SKM-1 (cell line): ENCODE data around the gene TEX9.
A peak's percentile ranks its signal among the peaks of the same experiment; 100 is the strongest.

ENCODE experiments used
- DNase-seq: peaks from one replicate; lab custom pipeline; 2025; ENCODE audit not compliant: unreplicated experiment; lab: John Stamatoyannopoulos, UW

The TEX9 gene

GRCh38 chr15:56442354-56442753, 77.1 kb downstream of the TEX9 start:
- no peak for DNase-seq

DNA sequence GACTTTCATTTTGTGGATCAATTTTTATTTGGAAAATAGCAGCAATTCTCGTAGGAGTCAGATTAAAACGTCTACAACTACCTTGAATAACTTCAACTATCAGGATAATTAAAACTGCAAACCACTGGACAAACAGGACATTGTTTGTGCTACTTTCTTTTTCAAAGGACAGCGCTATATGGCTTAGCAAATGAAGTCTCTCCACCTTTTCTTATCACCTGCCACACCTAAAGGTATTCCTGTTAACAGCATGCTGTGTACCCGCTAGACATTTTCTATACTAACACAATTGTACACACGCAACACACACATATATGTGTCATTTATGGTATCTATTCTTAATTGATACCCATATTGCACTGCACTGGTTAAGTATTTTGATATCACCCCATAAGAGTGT, 80.5 kb downstream of the TEX9 start:
- no peak for DNase-seq

DNA sequence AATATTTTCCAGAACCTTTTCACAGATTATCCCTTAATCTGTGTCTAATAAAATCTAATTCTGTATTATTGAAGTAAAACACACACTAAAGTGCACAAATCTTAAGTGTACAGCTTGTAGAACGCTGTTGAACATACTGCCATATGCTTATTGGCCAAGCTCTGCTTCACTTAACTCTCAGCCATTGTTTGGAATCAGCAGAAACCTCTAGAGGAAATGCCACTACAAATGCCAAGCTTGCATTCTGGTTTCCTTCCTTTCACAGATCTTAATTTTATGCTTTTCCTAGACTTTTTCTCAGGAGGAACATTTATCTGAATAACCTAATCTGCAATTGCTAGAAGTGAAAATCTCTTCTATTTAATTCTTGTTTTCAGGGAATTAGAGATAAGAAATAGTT, 89.6 kb downstream of the TEX9 start:
- DNase-seq: no peak

DNA sequence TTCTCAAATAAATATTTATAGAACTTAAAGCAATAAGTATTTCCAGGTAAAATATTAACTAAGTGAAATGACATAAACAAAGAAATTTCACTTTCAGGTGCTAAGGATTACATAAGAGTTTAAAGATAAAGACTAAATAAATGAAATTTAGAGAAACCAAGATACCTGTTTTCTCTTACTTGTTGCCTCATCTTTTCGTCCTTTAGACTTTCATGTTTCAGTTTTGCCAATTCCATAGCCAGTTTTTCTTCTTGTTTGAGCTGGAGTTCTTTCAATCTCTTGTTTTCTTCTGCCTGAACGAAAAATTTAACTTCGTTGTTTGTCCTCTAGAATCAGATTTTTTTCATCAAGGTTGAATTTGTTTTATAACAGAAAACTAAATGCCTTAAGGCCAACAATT, 91.0 kb downstream of the TEX9 start:
- DNase-seq: no peak

DNA sequence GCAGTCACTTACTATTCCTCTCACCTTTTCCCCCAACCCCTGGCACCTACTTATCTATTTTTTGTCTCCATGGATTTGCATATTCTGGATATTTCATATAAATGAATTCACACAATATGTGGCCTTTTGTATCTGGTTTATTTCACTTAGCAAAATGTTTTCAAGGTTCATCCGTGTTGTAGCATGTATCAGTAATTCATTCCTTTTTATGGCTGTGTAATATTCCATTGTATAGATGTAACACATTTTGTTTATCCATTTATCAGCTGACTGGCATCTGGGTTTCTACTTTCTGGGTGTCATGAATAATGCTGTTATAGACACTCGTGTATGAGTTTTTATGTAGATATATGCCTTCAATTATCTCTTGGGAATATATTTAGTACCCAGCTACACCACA, 93.9 kb downstream of the TEX9 start:
- DNase-seq: no peak

GRCh38 chr15:56460071-56460470, 94.8 kb downstream of the TEX9 start:
- no peak for DNase-seq

- no peak for DNase-seq
Observed at GRCh38 chr15:56460947-56461346, 95.7 kb downstream of the TEX9 start.

DNA sequence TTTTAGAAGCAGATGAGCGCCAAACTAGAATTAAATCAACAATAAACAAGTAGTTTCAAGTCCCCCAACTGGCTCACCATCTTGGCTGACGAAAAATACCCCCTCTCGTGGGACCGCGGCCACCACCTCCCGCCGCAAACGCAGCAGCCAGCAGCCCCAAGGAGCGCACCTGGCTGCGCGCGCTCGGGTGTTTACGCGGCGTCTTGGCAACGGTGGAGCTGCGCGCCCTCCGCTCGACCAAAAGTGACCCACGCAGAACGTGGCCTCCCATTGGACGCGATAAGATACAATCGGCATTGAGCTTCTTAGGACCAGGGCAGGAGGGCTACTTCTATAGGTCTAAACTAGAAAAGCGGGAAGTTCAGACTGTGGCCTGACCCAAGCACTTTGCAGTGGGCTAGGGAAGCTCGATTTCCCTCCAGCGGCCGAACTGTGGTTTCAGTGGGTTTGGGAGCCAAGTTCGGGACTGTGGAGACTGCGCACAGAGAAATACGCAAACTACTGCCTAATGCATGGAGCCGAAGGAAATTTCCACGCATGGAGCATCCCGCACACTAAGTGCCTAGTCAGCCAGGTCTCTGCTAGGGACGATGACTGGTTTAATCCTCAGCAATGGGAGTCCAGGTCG, 99.8 kb downstream of the TEX9 start, which contains the start of gene MNS1:
TSS of gene MNS1 (minus strand) at position 245 of the 628 bp plus-strand sequence. CDS start at position 80, 165 bp downstream.
- DNase-seq: peak; percentile 92

GRCh38 chr15:56467616-56468015, 102.4 kb downstream of the TEX9 start:
- DNase-seq: no peak

DNA sequence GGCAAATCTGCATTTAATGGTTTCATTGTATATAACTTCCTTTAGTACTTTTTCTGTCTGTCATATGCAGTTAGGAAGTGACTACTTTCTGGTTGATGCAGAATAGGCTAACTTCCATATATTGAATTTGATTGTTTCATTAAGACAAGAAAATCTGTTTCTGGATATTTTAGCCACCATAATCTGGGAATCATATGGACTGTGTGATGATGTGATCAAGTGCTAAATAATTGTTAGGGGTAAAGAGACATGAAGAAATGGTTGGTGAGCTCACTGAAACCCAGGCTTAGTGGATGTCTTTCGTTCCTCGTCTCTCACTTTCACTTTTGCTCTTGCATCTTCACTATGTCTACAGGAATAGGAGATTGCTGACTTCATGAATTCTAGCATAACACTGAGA, 103.2 kb downstream of the TEX9 start:
- peak; percentile 15 for DNase-seq

- DNase-seq: no peak
Observed at GRCh38 chr15:56469483-56469882, 104.3 kb downstream of the TEX9 start.

DNA sequence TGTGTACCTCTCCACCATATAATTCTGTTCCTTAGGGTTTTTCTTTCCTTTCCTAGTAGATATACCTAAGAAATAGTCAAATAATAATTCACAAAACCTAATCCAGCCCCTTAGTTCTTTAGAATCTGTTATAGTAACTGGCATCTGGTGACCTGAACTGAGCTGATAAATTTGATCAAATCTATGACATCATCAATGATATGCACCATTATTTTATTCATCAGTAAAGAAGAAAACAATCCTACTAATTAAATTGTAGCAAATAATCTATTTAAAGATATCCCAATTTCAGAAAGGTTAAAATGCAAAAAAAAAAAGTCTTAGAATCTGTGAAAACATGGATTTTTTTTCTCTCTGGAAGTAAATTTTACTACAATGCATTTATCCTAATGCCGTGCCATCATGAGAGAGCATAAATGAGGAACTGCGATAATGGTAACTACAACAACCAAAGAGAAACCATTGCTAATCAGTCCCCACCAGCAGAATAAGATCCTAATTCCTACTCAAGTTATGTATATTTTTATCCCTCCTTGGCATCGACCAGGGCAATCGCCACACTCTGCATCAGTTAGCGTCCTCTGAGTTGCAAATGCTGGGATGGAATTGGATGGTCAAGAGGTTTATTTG, 106.3 kb downstream of the TEX9 start:
- no peak for DNase-seq

- DNase-seq: no peak
Observed at GRCh38 chr15:56472278-56472677, 107.1 kb downstream of the TEX9 start.

DNA sequence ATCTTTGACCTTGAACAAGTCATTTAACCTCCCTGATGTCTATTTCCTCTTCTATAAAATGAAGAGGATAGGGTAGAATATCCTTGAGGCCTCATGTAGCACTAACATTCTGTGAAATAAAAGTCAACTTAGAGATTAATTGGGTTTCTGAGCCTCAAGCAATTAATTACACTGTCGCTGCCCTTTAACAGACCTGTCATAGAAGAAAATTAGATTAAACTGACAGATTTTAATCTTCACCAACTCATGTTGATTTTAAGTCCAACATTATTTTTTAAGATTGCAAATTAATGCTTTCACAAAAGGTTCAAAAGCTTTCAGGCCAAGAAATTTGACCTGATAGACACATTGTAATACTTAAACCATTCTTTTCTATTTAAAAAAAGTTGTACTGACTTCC, 107.8 kb downstream of the TEX9 start:
- DNase-seq: no peak

- DNase-seq: no peak
Observed at GRCh38 chr15:56475351-56475750, 110.1 kb downstream of the TEX9 start.
